Brain microvascular endothelial cell (primary cell): Measurements from ENCODE around the gene HOXD10.

ENCODE experiments used
- DNase-seq: peaks from one replicate; pipeline ENCODE4 v3.0.0-alpha.2; 2020
- H3K27ac ChIP-seq: fragments of 250-450 bp; sonication (Bioruptor Pico); 2 replicates; pipeline ENCODE4 v1.5.1; 2020; ENCODE audit warnings: mild to moderate bottlenecking, moderate library complexity
- H3K27me3 ChIP-seq: fragments of 250-450 bp; sonication (Bioruptor Pico); replicated peaks from 2 replicates; pipeline ENCODE4 v1.5.1; 2020; ENCODE audit warnings: mild to moderate bottlenecking
- H3K36me3 ChIP-seq: fragments of 250-450 bp; sonication (Bioruptor Pico); replicated peaks from 2 replicates; pipeline ENCODE4 v1.5.1; 2020; ENCODE audit warnings: mild to moderate bottlenecking
- H3K4me3 ChIP-seq: 2 replicates; pipeline ENCODE4 v1.5.1; 2011; ENCODE audit warnings: low read depth, mild to moderate bottlenecking, control low read depth, low read length, moderate library complexity
- CTCF ChIP-seq: IDR thresholded peaks from 2 replicates; pipeline ENCODE4 v1.5.1; 2011; ENCODE audit warnings: low read depth, mild to moderate bottlenecking, moderate library complexity, low read length, control low read depth, inconsistent platforms; ENCODE audit errors: missing control alignments
- in situ Hi-C: cut with HindIII; loops from 2 replicates; pipeline ENCODE4 v1.10.0; 2017; ENCODE audit warnings: low sequenced_read_pairs, low pct_ligation_motif_present

HOXD10 gene

GRCh38 chr2:176127774-176128072 lies 11.1 kb downstream of the HOXD10 start:
- Histone ChIP-seq H3K4me3 (no peak overlapping the region), H3K36me3 (no peaks in the 10 kb centered on the region), H3K27ac (no peak overlapping the region), H3K27me3 (peaks cover 90% of the 10 kb centered on the region)
- no peak for DNase-seq
- in situ Hi-C loops = loop anchor here (25.0 kb wide), 1 partner anchor 510 kb away; no protein-coding TSS in a partner anchor
- no peak for TF ChIP-seq CTCF

- Histone ChIP-seq H3K4me3 (no peak overlapping the region), H3K36me3 (no peaks in the 10 kb centered on the region), H3K27me3 (peaks cover 90% of the 10 kb centered on the region), H3K27ac (no peak overlapping the region)
- no peak for DNase-seq
- no peak for TF ChIP-seq CTCF
- in situ Hi-C loops = loop anchor here (25.0 kb wide), 1 partner anchor 509 kb away; no protein-coding TSS in a partner anchor
Observed at GRCh38 chr2:176128172-176128981, 11.8 kb downstream of the HOXD10 start.

- no peaks in the 10 kb centered on the region for H3K36me3 ChIP-seq
- DNase-seq = no peak
- no peak within 1 kb of the TSS for H3K4me3 ChIP-seq
- TF ChIP-seq CTCF = no peak
- no peak within 1 kb of the TSS for H3K27ac ChIP-seq
- in situ Hi-C loops = loop anchor here (25.0 kb wide), 1 partner anchor 508 kb away; no protein-coding TSS in a partner anchor
- peaks cover 90% of the 10 kb centered on the region for H3K27me3 ChIP-seq
Observed at GRCh38 chr2:176128982-176129796, 12.6 kb downstream of the HOXD10 start, which contains the start of gene HOXD8. TSS of gene HOXD8 (plus strand) at chr2:176129705. CDS start at chr2:176130367, 662 bp downstream.

GRCh38 chr2:176129813-176130146 lies 13.2 kb downstream of the HOXD10 start:
- peaks cover 90% of the 10 kb centered on the region for H3K27me3 ChIP-seq
- TF ChIP-seq CTCF = no peak
- no peak overlapping the region for H3K27ac ChIP-seq
- no peak overlapping the region for H3K4me3 ChIP-seq
- no peak for DNase-seq
- no peaks in the 10 kb centered on the region for H3K36me3 ChIP-seq
- in situ Hi-C loops = loop anchor here (25.0 kb wide), 1 partner anchor 508 kb away; no protein-coding TSS in a partner anchor

- in situ Hi-C loops = loop anchor here (25.0 kb wide), 1 partner anchor 507 kb away; no protein-coding TSS in a partner anchor
- H3K36me3 ChIP-seq = no peaks in the 10 kb centered on the region
- no peak overlapping the region for H3K27ac ChIP-seq
- no peak for TF ChIP-seq CTCF
- H3K27me3 ChIP-seq = peaks cover 90% of the 10 kb centered on the region
- DNase-seq = no peak
- no peak overlapping the region for H3K4me3 ChIP-seq
Observed at GRCh38 chr2:176130147-176130956, 13.8 kb downstream of the HOXD10 start.
